Common myeloid progenitor, CD34-positive (primary cell): Measurements from ENCODE around the gene STXBP4.
A peak's percentile ranks its signal among the peaks of the same experiment; 100 is the strongest.

ENCODE experiments used
- CTCF ChIA-PET: fragments of 350-600 bp; sonication (Branson Sonifier 250); formaldehyde crosslinking; loops from one replicate; lab custom pipeline; 2021; ENCODE audit warnings: antibody characterized with exemption; lab: Charles Lee
- POLR2A ChIA-PET: fragments of 350-600 bp; sonication (Branson Sonifier 250); formaldehyde crosslinking; loops from one replicate; lab custom pipeline; 2021; ENCODE audit warnings: antibody characterized with exemption; lab: Charles Lee
- DNase-seq, 3 donors: peaks; one replicate each; pipeline versions ENCODE4 v3.0.0 to v3.0.0-alpha.2; 2013
- H3K27ac ChIP-seq, 2 experiments: 1 replicate in 1 of 2; 2 replicates in 1 of 2; pipeline ENCODE4 v1.7.0; 2013; ENCODE audit warnings: inconsistent platforms in 2 of 2, low read length in 2 of 2, mild to moderate bottlenecking in 2 of 2, low read depth in 1 of 2, moderate library complexity in 1 of 2; ENCODE audit not compliant: severe bottlenecking in 2 of 2, insufficient read depth in 1 of 2, poor library complexity in 1 of 2
- H3K27me3 ChIP-seq, 5 experiments: replicated peaks in 2 of 5; 1 replicate in 3 of 5; 2 replicates in 2 of 5; pipeline versions ENCODE4 v1.6.1 to v1.7.0; 2013; ENCODE audit warnings: low read length in 4 of 5, mild to moderate bottlenecking in 2 of 5, moderate library complexity in 2 of 5, inconsistent platforms in 1 of 5; ENCODE audit not compliant: insufficient read depth in 5 of 5, control insufficient read depth in 4 of 5
- H3K36me3 ChIP-seq, 4 experiments: 1 replicate in 2 of 4; 2 replicates in 2 of 4; pipeline versions ENCODE4 v1.6.1 to v1.7.0; 2013; ENCODE audit warnings: low read length in 3 of 4, control low read depth in 1 of 4, mild to moderate bottlenecking in 1 of 4; ENCODE audit not compliant: control insufficient read depth in 4 of 4, insufficient read depth in 4 of 4
- H3K4me1 ChIP-seq, 4 experiments: 1 replicate in 3 of 4; 2 replicates in 1 of 4; pipeline versions ENCODE4 v1.6.1 to v1.7.1; 2013; ENCODE audit warnings: low read length in 3 of 4, mild to moderate bottlenecking in 3 of 4, control low read depth in 1 of 4, inconsistent platforms in 1 of 4, moderate library complexity in 1 of 4; ENCODE audit not compliant: control insufficient read depth in 4 of 4, insufficient read depth in 4 of 4; ENCODE audit errors: control extremely low read depth in 1 of 4
- H3K4me3 ChIP-seq, 7 experiments: 1 replicate in 4 of 7; 2 replicates in 3 of 7; pipeline versions ENCODE4 v1.5.1 to v1.7.0; 2013; ENCODE audit warnings: mild to moderate bottlenecking in 7 of 7, low read length in 6 of 7, moderate library complexity in 6 of 7, inconsistent platforms in 2 of 7, low read depth in 2 of 7, control low read depth in 1 of 7; ENCODE audit not compliant: insufficient read depth in 4 of 7, control insufficient read depth in 1 of 7; ENCODE audit errors: extremely low read depth in 1 of 7
- H3K9me3 ChIP-seq, 5 experiments: 1 replicate in 4 of 5; 2 replicates in 1 of 5; pipeline versions ENCODE4 v1.6.1 to v1.7.1; 2013; ENCODE audit warnings: low read length in 4 of 5, mild to moderate bottlenecking in 2 of 5, inconsistent platforms in 1 of 5, low read depth in 1 of 5, moderate library complexity in 1 of 5; ENCODE audit not compliant: control insufficient read depth in 4 of 5, insufficient read depth in 2 of 5; ENCODE audit errors: control extremely low read depth in 1 of 5
- WGBS: methylation state at CpG from one replicate; pipeline ENCODE4 v1.1.5; 2013; ENCODE audit not compliant: insufficient coverage; 5-methylcytosine and 5-hydroxymethylcytosine counted together

Gene STXBP4

GRCh38 chr17:54935471-54935870, 33.1 kb upstream of the STXBP4 start:
- H3K27ac ChIP-seq, result no peak overlapping the region
- CTCF ChIA-PET, result no interaction called here
- no peak for DNase-seq
- H3K36me3 ChIP-seq, result peaks cover 0 to 27% (median 2%) of the 10 kb centered on the region in 4 experiments
- no peaks in the 10 kb centered on the region for H3K9me3 ChIP-seq
- no peak overlapping the region for H3K4me3 ChIP-seq
- H3K4me1 ChIP-seq, result no peaks in the 10 kb centered on the region
- POLR2A ChIA-PET, result no interaction called here
- WGBS, result 100% methylated on average over 2 of the region's 5 CpGs
- no peaks in the 10 kb centered on the region for H3K27me3 ChIP-seq

GRCh38 chr17:54937018-54937417, 31.5 kb upstream of the STXBP4 start:
- Histone ChIP-seq H3K36me3 (peaks cover 0 to 19% (median 2%) of the 10 kb centered on the region in 4 experiments), H3K27ac (no peak overlapping the region), H3K27me3 (no peaks in the 10 kb centered on the region), H3K4me3 (no peak overlapping the region), H3K9me3 (no peaks in the 10 kb centered on the region), H3K4me1 (no peaks in the 10 kb centered on the region)
- ChIA-PET CTCF (no interaction called here), POLR2A (no interaction called here)
- DNase-seq, result no peak
- 100% methylated on average over 5 of the region's 5 CpGs for WGBS

GRCh38 chr17:54937426-54937825, 31.1 kb upstream of the STXBP4 start:
- Histone ChIP-seq H3K9me3 (no peaks in the 10 kb centered on the region), H3K27ac (no peak overlapping the region), H3K27me3 (no peaks in the 10 kb centered on the region), H3K36me3 (peaks cover 0 to 19% (median 2%) of the 10 kb centered on the region in 4 experiments), H3K4me1 (no peaks in the 10 kb centered on the region), H3K4me3 (no peak overlapping the region)
- CTCF ChIA-PET, result no interaction called here
- POLR2A ChIA-PET, result no interaction called here
- no peak for DNase-seq
- 100% methylated on average over 1 of the region's 1 CpG for WGBS

- POLR2A ChIA-PET, result no interaction called here
- CTCF ChIA-PET, result no interaction called here
- H3K4me3 ChIP-seq, result no peak overlapping the region
- DNase-seq, result no peak
- H3K27me3 ChIP-seq, result no peaks in the 10 kb centered on the region
- WGBS, result no CpG with 5 or more reads among the region's 1 CpG
- H3K4me1 ChIP-seq, result peaks cover 0 to 20% (median 12%) of the 10 kb centered on the region in 4 experiments
- H3K9me3 ChIP-seq, result no peaks in the 10 kb centered on the region
- H3K27ac ChIP-seq, result no peak overlapping the region
- peaks cover 0 to 11% (median 0%) of the 10 kb centered on the region in 4 experiments for H3K36me3 ChIP-seq
These were observed 27.3 kb upstream of the STXBP4 start for GRCh38 chr17:54941285-54941684.

- Histone ChIP-seq H3K4me3 (peak overlapping the region in 2 of 7 experiments; percentile 11 to 30), H3K27me3 (no peaks in the 10 kb centered on the region), H3K9me3 (no peaks in the 10 kb centered on the region), H3K27ac (peak overlapping the region in 1 of 2 experiments; percentile 8), H3K36me3 (no peaks in the 10 kb centered on the region), H3K4me1 (peaks cover 0 to 45% (median 15%) of the 10 kb centered on the region in 4 experiments)
- ChIA-PET CTCF (interaction anchor here (0.6 to 1.3 kb wide), 2 partner anchors 45 to 1167 kb away, joined by 3 read pairs; no protein-coding TSS in a partner anchor), POLR2A (interaction anchor here (0.7 kb wide), 1 partner anchor 130 kb away, joined by 3 read pairs; no protein-coding TSS in a partner anchor)
- peak in 2 of 3 donors; percentile 63 to 80 for DNase-seq
- WGBS, result 0% methylated on average over 1 of the region's 1 CpG
These were observed 23.8 kb upstream of the STXBP4 start for GRCh38 chr17:54944796-54945195.

- Histone ChIP-seq H3K36me3 (no peaks in the 10 kb centered on the region), H3K27ac (no peak overlapping the region), H3K4me1 (peaks cover 0 to 45% (median 15%) of the 10 kb centered on the region in 4 experiments), H3K9me3 (no peaks in the 10 kb centered on the region), H3K27me3 (no peaks in the 10 kb centered on the region), H3K4me3 (peak overlapping the region in 2 of 7 experiments; percentile 11 to 30)
- CTCF ChIA-PET, result interaction anchor here (0.6 to 1.3 kb wide), 2 partner anchors 44 to 1168 kb away, joined by 3 read pairs; no protein-coding TSS in a partner anchor
- POLR2A ChIA-PET, result interaction anchor here (0.7 kb wide), 1 partner anchor 131 kb away, joined by 3 read pairs; no protein-coding TSS in a partner anchor
- WGBS, result no CpG with 5 or more reads among the region's 1 CpG
- DNase-seq, result peak in 2 of 3 donors; percentile 33 to 48
These were observed 23.3 kb upstream of the STXBP4 start for GRCh38 chr17:54945231-54945630.

- Histone ChIP-seq H3K4me1 (peaks cover 0 to 45% (median 15%) of the 10 kb centered on the region in 4 experiments), H3K27me3 (no peaks in the 10 kb centered on the region), H3K4me3 (no peak overlapping the region), H3K9me3 (no peaks in the 10 kb centered on the region), H3K36me3 (peaks cover 0 to under 1% (median 0%) of the 10 kb centered on the region in 4 experiments), H3K27ac (no peak overlapping the region)
- CTCF ChIA-PET, result interaction anchor here (1.3 kb wide), 1 partner anchor 44 kb away, joined by 3 read pairs; no protein-coding TSS in a partner anchor
- WGBS, result no CpG with 5 or more reads among the region's 1 CpG
- POLR2A ChIA-PET, result interaction anchor here (0.7 kb wide), 1 partner anchor 131 kb away, joined by 3 read pairs; no protein-coding TSS in a partner anchor
- DNase-seq, result peak in 2 of 3 donors; percentile 3 to 36
These were observed 22.9 kb upstream of the STXBP4 start for GRCh38 chr17:54945671-54946070.
